ENCODE data around the gene KLHL15. TPM values are rescaled to one million over a fixed set of nuclear protein-coding genes. Genes with fewer than 3 reads are reported as not detected.
"Not testable (repeated sequence)": the region's sequence is repeated elsewhere in the genome, so short reads cannot be mapped to it uniquely, and the experiment has no call there.

KLHL15 gene
- total RNA-seq, 1 donor = 8.7 TPM

GRCh38 chrX:23980011-23980441, 47.0 kb downstream of the KLHL15 start:
- no peak for DNase-seq (ENCODE audit: insufficient read length, low spot score, missing footprints)
- no peaks in the 10 kb centered on the region for H3K79me2 ChIP-seq (ENCODE audit: insufficient read depth, low read length)
- no peak for TF ChIP-seq CTCF (IDR thresholded peaks at IDR 0.05; ENCODE audit: extremely low read depth, low read depth, low read length)
- H3K27me3 ChIP-seq (ENCODE audit: insufficient read depth, low read length) = no peaks in the 10 kb centered on the region
- no peaks in the 10 kb centered on the region for H3K9me3 ChIP-seq (ENCODE audit: low read depth, low read length)
- H3K4me3 ChIP-seq (ENCODE audit: insufficient read depth, low read length) = no peak overlapping the region
- no peaks in the 10 kb centered on the region for H3K36me3 ChIP-seq (ENCODE audit: insufficient read depth, low read length)
- no peaks in the 10 kb centered on the region for H3K4me1 ChIP-seq (ENCODE audit: insufficient read depth, low read length)
- no peaks in the 10 kb centered on the region for H4K20me1 ChIP-seq (ENCODE audit: insufficient read depth, low read length)
- no peak overlapping the region for H3K27ac ChIP-seq (ENCODE audit: low read depth, low read length)
- H3K4me2 ChIP-seq (ENCODE audit: insufficient read depth, low read length) = no peak overlapping the region
- H2AFZ ChIP-seq (ENCODE audit: low read length) = no peak overlapping the region

GRCh38 chrX:23978491-23978890, 48.5 kb downstream of the KLHL15 start:
- H3K27me3 ChIP-seq (ENCODE audit: insufficient read depth, low read length) = no peaks in the 10 kb centered on the region
- no peak overlapping the region for H3K4me2 ChIP-seq (ENCODE audit: insufficient read depth, low read length)
- DNase-seq (ENCODE audit: insufficient read length, low spot score, missing footprints) = no peak
- H3K9me3 ChIP-seq (ENCODE audit: low read depth, low read length) = no peaks in the 10 kb centered on the region
- H4K20me1 ChIP-seq (ENCODE audit: insufficient read depth, low read length) = no peaks in the 10 kb centered on the region
- TF ChIP-seq CTCF (IDR thresholded peaks at IDR 0.05; ENCODE audit: extremely low read depth, low read depth, low read length) = no peak
- H3K27ac ChIP-seq (ENCODE audit: low read depth, low read length) = no peak overlapping the region
- no peak overlapping the region for H3K4me3 ChIP-seq (ENCODE audit: insufficient read depth, low read length)
- H3K36me3 ChIP-seq (ENCODE audit: insufficient read depth, low read length) = no peaks in the 10 kb centered on the region
- H3K4me1 ChIP-seq (ENCODE audit: insufficient read depth, low read length) = no peaks in the 10 kb centered on the region
- no peak overlapping the region for H2AFZ ChIP-seq (ENCODE audit: low read length)
- no peaks in the 10 kb centered on the region for H3K79me2 ChIP-seq (ENCODE audit: insufficient read depth, low read length)

GRCh38 chrX:23965630-23966029, 61.4 kb downstream of the KLHL15 start:
- H3K4me2 ChIP-seq (ENCODE audit: insufficient read depth, low read length); H3K79me2 ChIP-seq (ENCODE audit: insufficient read depth, low read length); H4K20me1 ChIP-seq (ENCODE audit: insufficient read depth, low read length); H3K4me3 ChIP-seq (ENCODE audit: insufficient read depth, low read length); H3K27ac ChIP-seq (ENCODE audit: low read depth, low read length); DNase-seq (ENCODE audit: insufficient read length, low spot score, missing footprints); H3K4me1 ChIP-seq (ENCODE audit: insufficient read depth, low read length); H3K9me3 ChIP-seq (ENCODE audit: low read depth, low read length); H3K36me3 ChIP-seq (ENCODE audit: insufficient read depth, low read length); H2AFZ ChIP-seq (ENCODE audit: low read length); H3K27me3 ChIP-seq (ENCODE audit: insufficient read depth, low read length): not testable (repeated sequence)

GRCh38 chrX:23964191-23964590, 62.8 kb downstream of the KLHL15 start:
- peaks cover 5% of the 10 kb centered on the region for H3K27me3 ChIP-seq (ENCODE audit: insufficient read depth, low read length)
- no peak overlapping the region for H3K4me3 ChIP-seq (ENCODE audit: insufficient read depth, low read length)
- TF ChIP-seq CTCF (IDR thresholded peaks at IDR 0.05; ENCODE audit: extremely low read depth, low read depth, low read length) = no peak
- no peak overlapping the region for H3K27ac ChIP-seq (ENCODE audit: low read depth, low read length)
- no peak for DNase-seq (ENCODE audit: insufficient read length, low spot score, missing footprints)
- no peaks in the 10 kb centered on the region for H4K20me1 ChIP-seq (ENCODE audit: insufficient read depth, low read length)
- no peak overlapping the region for H2AFZ ChIP-seq (ENCODE audit: low read length)
- no peaks in the 10 kb centered on the region for H3K9me3 ChIP-seq (ENCODE audit: low read depth, low read length)
- no peak overlapping the region for H3K4me2 ChIP-seq (ENCODE audit: insufficient read depth, low read length)
- H3K36me3 ChIP-seq (ENCODE audit: insufficient read depth, low read length) = no peaks in the 10 kb centered on the region
- no peaks in the 10 kb centered on the region for H3K4me1 ChIP-seq (ENCODE audit: insufficient read depth, low read length)
- no peaks in the 10 kb centered on the region for H3K79me2 ChIP-seq (ENCODE audit: insufficient read depth, low read length)
